ENCODE measurements around the gene CMYA5.

GRCh38 chr5:79640571-79641055, 49.0 kb upstream of the CMYA5 start:
- TF ChIP-seq CTCF (IDR thresholded peaks at IDR 0.05) (no peak), POLR2A (IDR thresholded peaks at IDR 0.05) (no peak)

Measured in ovary (tissue), 3 donors.